ENCODE data around the gene CDC42SE2.

Gene CDC42SE2

DNA sequence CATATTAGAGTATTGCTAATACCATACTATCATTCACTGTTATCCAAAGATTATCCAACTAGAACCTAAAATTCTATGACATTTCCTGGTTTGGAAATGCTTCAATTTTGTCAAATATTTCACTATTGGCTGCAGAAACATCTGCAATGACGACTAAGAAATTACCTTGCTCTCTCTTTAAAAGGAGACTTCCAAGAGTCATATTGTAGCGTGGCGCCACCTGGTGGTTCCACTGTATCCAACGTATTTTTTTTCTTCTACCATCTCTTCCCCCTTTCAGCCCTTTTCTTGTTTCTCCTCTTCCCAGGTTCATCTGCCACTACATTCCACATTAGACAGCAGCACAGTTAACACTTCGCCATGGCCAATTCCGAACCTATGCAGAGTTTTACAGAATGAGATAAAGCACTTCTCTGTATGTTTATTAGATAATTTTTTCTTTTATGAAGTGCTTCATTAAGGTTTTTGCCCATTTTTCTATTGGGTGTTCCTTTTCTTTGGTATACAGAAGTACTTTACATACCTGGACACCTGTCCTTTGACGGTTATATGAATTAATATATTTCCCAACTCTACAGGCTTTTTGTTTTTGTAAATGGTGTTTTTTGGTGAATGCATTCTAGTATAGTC, 153.5 kb downstream of the CDC42SE2 start:
- in situ Hi-C loops (cut with MboI; ENCODE audit: low sequenced_read_pairs), result no loop called here

DNA sequence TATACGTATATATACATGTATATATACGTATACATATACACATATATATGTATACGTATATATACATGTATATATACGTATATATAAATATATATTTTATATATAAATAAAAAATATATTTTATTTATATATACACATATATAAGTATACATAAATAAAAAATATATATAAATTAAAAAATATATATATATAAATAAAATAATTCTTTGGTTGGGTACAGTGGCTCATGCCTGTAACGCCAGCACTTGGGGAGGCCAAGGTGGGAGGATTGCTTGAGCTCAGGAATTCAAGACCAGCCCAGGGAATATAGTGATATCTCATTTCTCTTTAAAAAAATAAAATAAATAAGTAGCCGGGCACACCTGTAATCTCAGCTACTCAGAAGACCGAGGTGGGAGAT, 155.0 kb downstream of the CDC42SE2 start:
- in situ Hi-C loops (cut with MboI; ENCODE audit: low sequenced_read_pairs), result no loop called here

DNA sequence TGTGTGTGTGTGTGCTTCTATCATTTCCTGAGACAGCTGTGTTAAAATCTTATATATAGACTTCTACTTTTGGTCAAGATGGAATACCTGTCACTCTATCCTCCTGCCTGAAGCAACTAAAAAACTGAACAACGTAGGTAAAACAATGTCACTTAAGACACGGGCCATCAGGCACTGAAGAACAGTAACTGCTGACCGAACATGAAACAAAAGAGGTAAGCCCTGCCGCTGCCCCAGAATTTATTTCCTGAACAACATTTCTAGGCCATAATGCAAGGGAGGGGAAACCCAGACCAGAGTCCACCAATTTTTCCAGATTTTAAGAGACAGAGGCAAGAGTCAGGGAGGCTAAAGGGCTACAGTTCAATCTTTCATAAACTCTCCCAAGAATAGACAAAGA, 156.0 kb downstream of the CDC42SE2 start:
- in situ Hi-C loops (cut with MboI; ENCODE audit: low sequenced_read_pairs), result no loop called here

DNA sequence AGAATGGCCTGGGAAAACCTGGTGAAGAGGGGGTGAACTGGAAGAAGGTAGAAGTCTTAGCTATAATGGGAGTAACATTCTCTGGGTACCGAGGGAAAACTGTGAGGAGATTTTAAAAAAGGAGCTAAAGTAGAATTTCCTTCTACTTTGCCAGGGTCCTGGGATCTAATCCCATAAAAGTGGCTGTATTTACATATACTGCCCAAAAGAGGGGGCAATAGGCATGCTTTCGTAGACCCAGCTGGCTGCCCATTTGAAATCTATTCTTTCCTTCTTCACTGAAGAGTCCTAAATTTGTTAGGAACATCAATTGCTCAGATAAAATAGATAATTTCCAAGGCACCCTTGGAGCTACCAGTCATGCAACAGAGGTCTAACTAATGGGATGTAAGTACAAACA, 159.2 kb downstream of the CDC42SE2 start:
- in situ Hi-C loops (cut with MboI; ENCODE audit: low sequenced_read_pairs), result no loop called here

DNA sequence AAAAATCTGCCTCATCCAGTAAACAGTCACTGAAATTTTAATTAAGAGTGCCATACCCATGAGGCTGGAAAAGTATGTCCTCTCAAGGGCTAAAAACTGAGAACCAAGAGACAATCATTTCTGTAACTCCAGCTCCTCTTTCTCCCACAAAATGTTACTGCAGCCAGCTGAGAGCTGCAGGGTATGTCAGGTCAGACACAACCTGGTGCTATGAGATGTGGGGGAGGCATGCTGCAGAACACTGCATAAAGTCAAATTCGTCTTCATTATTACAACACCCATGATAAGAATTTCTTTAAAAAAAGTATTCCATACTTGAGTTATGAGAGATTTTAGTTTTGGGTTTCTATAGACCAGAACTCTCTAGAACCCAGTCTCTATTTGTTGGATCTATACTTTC, 162.2 kb downstream of the CDC42SE2 start:
- in situ Hi-C loops (cut with MboI; ENCODE audit: low sequenced_read_pairs), result loop anchor here (25.0 kb wide), 1 partner anchor 586 kb away; the partner anchor contains the start of gene ACSL6

DNA sequence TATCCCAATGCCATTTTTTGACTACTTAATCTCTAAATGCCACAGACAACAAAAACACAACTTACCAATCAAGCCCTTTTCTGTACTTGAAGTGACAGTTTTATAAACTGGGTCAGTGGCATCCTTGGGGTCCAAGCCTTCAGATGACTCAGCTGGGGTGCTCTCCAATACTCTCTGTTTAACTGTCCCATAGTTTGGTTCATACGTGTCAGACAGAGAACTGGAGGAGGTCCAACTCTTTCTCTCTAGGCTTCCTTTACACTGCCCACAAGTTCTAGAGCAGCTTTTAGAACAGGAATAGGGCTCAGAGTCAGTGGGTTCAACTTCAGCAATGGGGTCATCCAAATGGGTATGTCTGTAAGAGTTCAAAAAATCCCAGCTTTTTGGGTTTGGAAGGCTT, 166.9 kb downstream of the CDC42SE2 start:
- in situ Hi-C loops (cut with MboI; ENCODE audit: low sequenced_read_pairs), result loop anchor here (25.0 kb wide), 1 partner anchor 582 kb away; the partner anchor contains the start of gene ACSL6

DNA sequence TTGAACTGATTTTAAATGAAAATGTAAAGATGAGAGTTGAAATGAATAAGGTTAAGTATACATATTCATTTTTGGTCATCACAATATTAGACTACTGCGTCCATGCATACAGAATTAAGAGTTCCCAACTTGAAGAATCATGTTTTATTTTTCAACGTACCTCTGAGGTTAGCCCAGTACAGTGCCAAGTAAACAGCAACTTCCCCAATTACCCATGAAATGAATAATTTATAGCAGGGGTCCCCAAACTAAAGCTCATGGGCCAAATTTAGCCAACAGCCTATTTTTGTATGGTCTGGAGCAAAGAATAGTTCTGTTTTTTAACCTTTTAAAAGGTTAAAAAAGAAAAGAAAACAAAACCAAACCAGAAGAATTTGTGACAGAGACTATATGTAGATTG, 167.9 kb downstream of the CDC42SE2 start:
- in situ Hi-C loops (cut with MboI; ENCODE audit: low sequenced_read_pairs), result loop anchor here (25.0 kb wide), 1 partner anchor 581 kb away; the partner anchor contains the start of gene ACSL6

DNA sequence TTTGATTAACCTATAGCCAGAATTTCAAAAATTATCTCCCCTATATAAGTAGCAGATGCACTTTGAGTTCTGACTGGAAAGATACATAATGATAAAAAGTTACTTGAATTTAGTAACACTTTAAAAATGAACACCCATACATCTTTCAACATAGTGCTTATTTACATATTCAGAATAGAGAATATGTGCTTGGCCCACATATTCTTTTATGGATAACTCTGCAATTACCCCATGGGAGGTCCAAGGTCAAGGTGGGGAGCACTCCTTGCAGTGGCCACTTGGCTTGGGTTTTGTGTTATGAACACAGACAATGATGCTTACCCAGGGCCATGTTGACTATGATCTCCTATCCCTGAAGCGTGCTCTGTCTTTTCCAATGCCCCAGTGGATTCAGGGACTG, 169.3 kb downstream of the CDC42SE2 start:
- in situ Hi-C loops (cut with MboI; ENCODE audit: low sequenced_read_pairs), result loop anchor here (25.0 kb wide), 1 partner anchor 579 kb away; the partner anchor contains the start of gene ACSL6

DNA sequence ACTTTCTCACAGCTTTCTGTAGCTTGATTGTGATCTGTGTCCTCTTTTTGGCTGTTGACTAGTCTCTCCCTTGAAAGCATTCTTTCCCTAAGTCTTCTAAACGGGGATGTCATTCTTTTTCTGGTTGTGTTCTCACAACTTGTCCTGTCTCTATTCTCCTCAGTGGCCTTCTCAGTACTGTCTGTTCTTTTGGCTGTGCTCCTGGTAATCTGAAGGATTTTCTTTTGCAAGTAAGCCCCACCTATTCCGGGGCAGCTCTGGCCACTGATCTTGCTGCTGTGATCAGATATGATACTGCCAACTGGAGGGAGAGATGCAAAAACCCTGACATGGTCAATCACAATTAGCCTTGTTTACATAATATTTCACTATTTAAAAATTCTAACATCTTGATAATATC, 172.2 kb downstream of the CDC42SE2 start:
- in situ Hi-C loops (cut with MboI; ENCODE audit: low sequenced_read_pairs), result loop anchor here (25.0 kb wide), 1 partner anchor 576 kb away; the partner anchor contains the start of gene ACSL6

DNA sequence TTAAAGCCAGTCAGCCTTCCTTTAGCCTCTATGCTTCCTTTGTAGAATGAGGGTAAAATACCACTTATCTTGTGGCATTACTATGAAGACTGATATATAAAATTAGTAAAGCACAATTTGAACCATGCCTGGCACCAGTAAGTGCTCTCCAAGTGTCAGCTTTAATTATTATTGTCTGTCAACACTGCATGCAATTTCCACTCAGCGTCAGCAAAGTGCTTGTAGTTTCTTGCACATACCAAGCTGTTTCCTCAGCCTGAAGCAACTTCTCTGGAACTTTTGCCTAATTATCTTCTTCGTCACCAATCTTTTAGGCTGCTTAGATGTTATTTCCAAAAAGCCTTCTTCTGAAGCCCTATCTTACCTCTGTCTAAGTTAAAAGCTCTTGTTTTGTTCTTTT, 177.3 kb downstream of the CDC42SE2 start:
- in situ Hi-C loops (cut with MboI; ENCODE audit: low sequenced_read_pairs), result loop anchor here (25.0 kb wide), 1 partner anchor 571 kb away; the partner anchor contains the start of gene ACSL6

All from HL-60/S4 (cell line).